ENCODE measurements around the gene EWSR1.

DNA sequence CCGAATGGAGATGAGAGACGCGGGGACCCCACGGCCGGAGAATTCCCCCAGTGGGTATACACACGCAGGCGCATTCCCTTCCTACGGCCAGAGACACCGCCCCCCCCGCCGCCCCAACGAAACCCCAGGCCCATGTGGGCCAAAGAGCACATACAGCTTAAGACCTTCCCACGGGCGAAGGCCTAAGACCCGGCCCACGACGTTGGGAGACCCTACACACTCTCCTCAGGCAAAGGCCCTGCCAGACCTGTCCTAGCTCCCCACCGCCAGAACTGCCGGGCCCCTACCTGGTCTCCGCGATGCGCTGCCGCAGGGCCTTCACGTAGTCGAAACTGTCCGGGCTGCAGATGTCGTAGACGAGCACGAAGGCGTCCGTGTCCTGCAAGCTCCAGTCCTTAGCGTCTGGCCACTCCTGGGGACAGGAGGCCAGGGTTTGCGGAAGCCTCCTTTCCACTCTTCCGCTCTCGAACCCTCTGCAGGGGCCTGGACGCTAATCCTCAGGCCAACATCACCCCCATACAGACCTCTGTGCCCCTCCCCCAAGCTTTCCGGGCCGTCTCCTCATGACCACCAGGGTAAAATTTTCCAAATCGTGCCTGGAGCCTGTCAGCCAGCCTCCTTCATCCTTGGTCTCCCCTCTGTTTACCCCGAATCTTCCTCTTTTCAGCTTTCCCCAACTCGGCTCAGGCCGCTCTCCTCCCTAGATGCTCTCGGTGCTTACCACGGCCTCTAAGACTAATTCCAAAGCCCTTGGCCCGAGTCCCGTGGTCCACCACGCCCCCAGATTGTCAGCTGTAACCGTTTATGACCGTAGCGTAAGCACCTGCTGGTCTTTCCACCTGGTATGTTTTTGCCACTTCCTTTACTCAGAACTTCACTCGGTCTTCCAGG lies 45.8 kb downstream of the EWSR1 start:
- TF ChIP-seq, protein P1, sequence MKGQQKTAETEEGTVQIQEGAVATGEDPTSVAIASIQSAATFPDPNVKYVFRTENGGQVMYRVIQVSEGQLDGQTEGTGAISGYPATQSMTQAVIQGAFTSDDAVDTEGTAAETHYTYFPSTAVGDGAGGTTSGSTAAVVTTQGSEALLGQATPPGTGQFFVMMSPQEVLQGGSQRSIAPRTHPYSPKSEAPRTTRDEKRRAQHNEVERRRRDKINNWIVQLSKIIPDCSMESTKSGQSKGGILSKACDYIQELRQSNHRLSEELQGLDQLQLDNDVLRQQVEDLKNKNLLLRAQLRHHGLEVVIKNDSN (IDR thresholded peaks at IDR 0.05) = no peak
- TF ChIP-seq, protein P2, sequence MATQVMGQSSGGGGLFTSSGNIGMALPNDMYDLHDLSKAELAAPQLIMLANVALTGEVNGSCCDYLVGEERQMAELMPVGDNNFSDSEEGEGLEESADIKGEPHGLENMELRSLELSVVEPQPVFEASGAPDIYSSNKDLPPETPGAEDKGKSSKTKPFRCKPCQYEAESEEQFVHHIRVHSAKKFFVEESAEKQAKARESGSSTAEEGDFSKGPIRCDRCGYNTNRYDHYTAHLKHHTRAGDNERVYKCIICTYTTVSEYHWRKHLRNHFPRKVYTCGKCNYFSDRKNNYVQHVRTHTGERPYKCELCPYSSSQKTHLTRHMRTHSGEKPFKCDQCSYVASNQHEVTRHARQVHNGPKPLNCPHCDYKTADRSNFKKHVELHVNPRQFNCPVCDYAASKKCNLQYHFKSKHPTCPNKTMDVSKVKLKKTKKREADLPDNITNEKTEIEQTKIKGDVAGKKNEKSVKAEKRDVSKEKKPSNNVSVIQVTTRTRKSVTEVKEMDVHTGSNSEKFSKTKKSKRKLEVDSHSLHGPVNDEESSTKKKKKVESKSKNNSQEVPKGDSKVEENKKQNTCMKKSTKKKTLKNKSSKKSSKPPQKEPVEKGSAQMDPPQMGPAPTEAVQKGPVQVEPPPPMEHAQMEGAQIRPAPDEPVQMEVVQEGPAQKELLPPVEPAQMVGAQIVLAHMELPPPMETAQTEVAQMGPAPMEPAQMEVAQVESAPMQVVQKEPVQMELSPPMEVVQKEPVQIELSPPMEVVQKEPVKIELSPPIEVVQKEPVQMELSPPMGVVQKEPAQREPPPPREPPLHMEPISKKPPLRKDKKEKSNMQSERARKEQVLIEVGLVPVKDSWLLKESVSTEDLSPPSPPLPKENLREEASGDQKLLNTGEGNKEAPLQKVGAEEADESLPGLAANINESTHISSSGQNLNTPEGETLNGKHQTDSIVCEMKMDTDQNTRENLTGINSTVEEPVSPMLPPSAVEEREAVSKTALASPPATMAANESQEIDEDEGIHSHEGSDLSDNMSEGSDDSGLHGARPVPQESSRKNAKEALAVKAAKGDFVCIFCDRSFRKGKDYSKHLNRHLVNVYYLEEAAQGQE (IDR thresholded peaks at IDR 0.05; ENCODE audit: low read depth) = no peak
- TF ChIP-seq, protein P3, sequence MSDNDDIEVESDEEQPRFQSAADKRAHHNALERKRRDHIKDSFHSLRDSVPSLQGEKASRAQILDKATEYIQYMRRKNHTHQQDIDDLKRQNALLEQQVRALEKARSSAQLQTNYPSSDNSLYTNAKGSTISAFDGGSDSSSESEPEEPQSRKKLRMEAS (IDR thresholded peaks at IDR 0.05) = no peak
